Activated CD8-positive, alpha-beta T cell treated with anti-CD3 and anti-CD28 coated beads for 36 hours (primary cell): ENCODE measurements around the gene DOCK4. TPM values are rescaled to one million over a fixed set of nuclear protein-coding genes. Genes with fewer than 3 reads are reported as not detected.

Source experiments
- ATAC-seq: fragments of 200-7000 bp; cut with Tn5 transposase; one replicate; pipeline ENCODE4 v1.10.0; 2021; ENCODE audit warnings: mild to moderate bottlenecking, moderate library complexity
- CTCF ChIA-PET: fragments of 350-600 bp; sonication (Branson Sonifier 250); formaldehyde crosslinking; loops from one replicate; lab custom pipeline; 2021; ENCODE audit warnings: antibody characterized with exemption; lab: Charles Lee
- POLR2A ChIA-PET: fragments of 350-600 bp; sonication (Branson Sonifier 250); formaldehyde crosslinking; loops from one replicate; lab custom pipeline; 2021; ENCODE audit warnings: antibody characterized with exemption; lab: Charles Lee
- DNase-seq: peaks from one replicate; pipeline ENCODE4 v3.0.0-alpha.2; 2020
- H3K27ac Mint-ChIP-seq: one replicate; pipeline ENCODE4 v1.8.0; 2021; ENCODE audit warnings: mild to moderate bottlenecking, mixed read lengths
- H3K27me3 Mint-ChIP-seq: one replicate; pipeline ENCODE4 v1.8.0; 2021; ENCODE audit warnings: mixed read lengths
- H3K36me3 Mint-ChIP-seq: one replicate; pipeline ENCODE4 v1.8.0; 2021; ENCODE audit warnings: low read depth, mixed read lengths
- H3K4me1 Mint-ChIP-seq: one replicate; pipeline ENCODE4 v1.8.0; 2021; ENCODE audit warnings: low read depth, mixed read lengths
- H3K4me3 Mint-ChIP-seq: one replicate; pipeline ENCODE4 v1.8.0; 2021; ENCODE audit warnings: mild to moderate bottlenecking, moderate library complexity, mixed read lengths
- H3K9me3 Mint-ChIP-seq: one replicate; pipeline ENCODE4 v1.8.0; 2021; ENCODE audit warnings: mixed read lengths
- CTCF ChIP-seq: fragments of 200-600 bp; IDR thresholded peaks from one replicate; pipeline ENCODE4 v1.8.0; 2022; ENCODE audit warnings: antibody characterized with exemption, mild to moderate bottlenecking
- intact Hi-C: fragments of 100-400 bp; cut with micrococcal nuclease; formaldehyde crosslinking; loops from one replicate; pipeline ENCODE4 v1.10.0; 2022
- total RNA-seq, 2 experiments: library from RNA; stranded (reverse); gene quantifications; one replicate each; pipeline ENCODE4 v1.2.3, GENCODE V29; 2021

DOCK4 gene
- total RNA-seq, 2 experiments from 2014 or later: 0.31 to 0.32 TPM

- intact Hi-C loops: no loop called here
- TF ChIP-seq CTCF: no peak
- peaks cover 12% of the 10 kb centered on the region for H3K27me3 Mint-ChIP-seq
- H3K4me3 Mint-ChIP-seq: no peak overlapping the region
- no peaks in the 10 kb centered on the region for H3K36me3 Mint-ChIP-seq
- ChIA-PET POLR2A (no interaction called here), CTCF (no interaction called here)
- DNase-seq: no peak
- no peaks in the 10 kb centered on the region for H3K9me3 Mint-ChIP-seq
- no peak for ATAC-seq
- no peak overlapping the region for H3K27ac Mint-ChIP-seq
- H3K4me1 Mint-ChIP-seq: no peaks in the 10 kb centered on the region
Observed at GRCh38 chr7:112069879-112070321, 136.3 kb downstream of the DOCK4 start.

- TF ChIP-seq CTCF: no peak
- POLR2A ChIA-PET: interaction anchor here (0.6 kb wide), 1 partner anchor 19 kb away, joined by 3 read pairs; no protein-coding TSS in a partner anchor
- H3K4me3 Mint-ChIP-seq: no peak overlapping the region
- no peaks in the 10 kb centered on the region for H3K36me3 Mint-ChIP-seq
- H3K4me1 Mint-ChIP-seq: no peaks in the 10 kb centered on the region
- peaks cover 8% of the 10 kb centered on the region for H3K27me3 Mint-ChIP-seq
- intact Hi-C loops: no loop called here
- CTCF ChIA-PET: no interaction called here
- H3K27ac Mint-ChIP-seq: no peak overlapping the region
- no peaks in the 10 kb centered on the region for H3K9me3 Mint-ChIP-seq
- DNase-seq: no peak
- ATAC-seq: no peak
Observed at GRCh38 chr7:112068967-112069366, 137.2 kb downstream of the DOCK4 start.

GRCh38 chr7:112067632-112068540, 138.3 kb downstream of the DOCK4 start:
- Mint-ChIP-seq H3K9me3 (no peaks in the 10 kb centered on the region), H3K36me3 (no peaks in the 10 kb centered on the region), H3K27ac (no peak overlapping the region), H3K4me3 (no peak overlapping the region), H3K27me3 (peaks cover 4% of the 10 kb centered on the region), H3K4me1 (no peaks in the 10 kb centered on the region)
- intact Hi-C loops: no loop called here
- POLR2A ChIA-PET: no interaction called here
- no peak for DNase-seq
- ATAC-seq: no peak
- no peak for TF ChIP-seq CTCF
- CTCF ChIA-PET: no interaction called here

GRCh38 chr7:112067200-112067599, 139.0 kb downstream of the DOCK4 start:
- H3K27me3 Mint-ChIP-seq: peaks cover 4% of the 10 kb centered on the region
- H3K4me1 Mint-ChIP-seq: no peaks in the 10 kb centered on the region
- no peak for TF ChIP-seq CTCF
- CTCF ChIA-PET: no interaction called here
- no peak overlapping the region for H3K4me3 Mint-ChIP-seq
- intact Hi-C loops: no loop called here
- ATAC-seq (no peak), DNase-seq (no peak)
- no peak overlapping the region for H3K27ac Mint-ChIP-seq
- no peaks in the 10 kb centered on the region for H3K36me3 Mint-ChIP-seq
- H3K9me3 Mint-ChIP-seq: no peaks in the 10 kb centered on the region
- POLR2A ChIA-PET: no interaction called here

GRCh38 chr7:112065758-112066157, 140.4 kb downstream of the DOCK4 start:
- no peaks in the 10 kb centered on the region for H3K36me3 Mint-ChIP-seq
- no peak overlapping the region for H3K4me3 Mint-ChIP-seq
- no peaks in the 10 kb centered on the region for H3K4me1 Mint-ChIP-seq
- POLR2A ChIA-PET: no interaction called here
- no peaks in the 10 kb centered on the region for H3K9me3 Mint-ChIP-seq
- TF ChIP-seq CTCF: no peak
- H3K27ac Mint-ChIP-seq: no peak overlapping the region
- CTCF ChIA-PET: interaction anchor here (1.1 kb wide), 1 partner anchor 8 kb away, joined by 3 read pairs; no protein-coding TSS in a partner anchor
- intact Hi-C loops: no loop called here
- DNase-seq (no peak), ATAC-seq (no peak)
- peaks cover 4% of the 10 kb centered on the region for H3K27me3 Mint-ChIP-seq
